ENCODE data around the gene SPEM2. TPM values are rescaled to one million over a fixed set of nuclear protein-coding genes. Genes with fewer than 3 reads are reported as not detected.

Gene SPEM2
- total and polyA plus RNA-seq, 2 of the 8 experiments (the other 6 are each of a cell fraction or from before 2014, with no cell fraction given) = 0.03 TPM; not detected in 1

DNA sequence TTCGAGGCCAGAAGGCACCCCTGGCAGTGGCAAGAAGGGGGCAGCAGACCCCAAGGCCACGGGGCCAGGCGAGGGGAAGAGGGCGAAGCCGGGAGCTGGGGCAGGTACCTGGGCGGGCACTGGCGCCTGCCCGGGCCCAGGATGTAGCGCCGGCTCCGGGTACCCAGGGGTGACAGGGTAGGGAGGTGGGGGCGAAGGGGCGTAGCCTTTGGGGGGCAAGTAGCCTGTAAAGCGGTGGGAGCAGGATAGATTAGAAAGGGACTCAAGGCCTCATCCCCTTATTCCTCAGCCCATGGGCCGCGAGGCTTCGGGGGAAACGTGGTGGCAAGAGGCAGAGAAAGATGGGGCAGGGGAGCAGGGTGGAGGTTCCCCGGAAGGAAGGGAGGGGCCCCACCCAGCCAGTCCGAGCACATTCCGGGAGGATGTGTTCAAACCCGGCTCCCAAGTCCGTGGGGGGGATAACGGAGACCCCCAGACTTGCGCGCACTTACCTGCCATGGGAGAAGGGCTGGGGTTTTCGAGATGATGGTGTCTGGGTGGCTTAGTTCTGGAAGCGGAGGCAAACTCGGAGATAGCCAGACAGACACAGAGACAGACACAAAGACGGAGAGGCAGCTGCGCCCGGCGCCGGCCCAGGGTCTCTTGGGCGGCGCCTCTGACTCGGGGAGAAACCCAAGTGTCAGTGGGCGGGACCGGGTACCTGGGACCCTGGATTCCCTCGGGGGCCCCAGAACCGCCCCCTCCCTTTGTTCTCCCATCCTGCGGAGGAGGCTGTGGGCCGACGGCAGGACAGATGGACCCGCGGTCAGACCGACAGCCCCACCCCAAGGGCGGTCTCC is 31.6 kb upstream of the SPEM2 start (continued):
- TF ChIP-seq, protein P1, sequence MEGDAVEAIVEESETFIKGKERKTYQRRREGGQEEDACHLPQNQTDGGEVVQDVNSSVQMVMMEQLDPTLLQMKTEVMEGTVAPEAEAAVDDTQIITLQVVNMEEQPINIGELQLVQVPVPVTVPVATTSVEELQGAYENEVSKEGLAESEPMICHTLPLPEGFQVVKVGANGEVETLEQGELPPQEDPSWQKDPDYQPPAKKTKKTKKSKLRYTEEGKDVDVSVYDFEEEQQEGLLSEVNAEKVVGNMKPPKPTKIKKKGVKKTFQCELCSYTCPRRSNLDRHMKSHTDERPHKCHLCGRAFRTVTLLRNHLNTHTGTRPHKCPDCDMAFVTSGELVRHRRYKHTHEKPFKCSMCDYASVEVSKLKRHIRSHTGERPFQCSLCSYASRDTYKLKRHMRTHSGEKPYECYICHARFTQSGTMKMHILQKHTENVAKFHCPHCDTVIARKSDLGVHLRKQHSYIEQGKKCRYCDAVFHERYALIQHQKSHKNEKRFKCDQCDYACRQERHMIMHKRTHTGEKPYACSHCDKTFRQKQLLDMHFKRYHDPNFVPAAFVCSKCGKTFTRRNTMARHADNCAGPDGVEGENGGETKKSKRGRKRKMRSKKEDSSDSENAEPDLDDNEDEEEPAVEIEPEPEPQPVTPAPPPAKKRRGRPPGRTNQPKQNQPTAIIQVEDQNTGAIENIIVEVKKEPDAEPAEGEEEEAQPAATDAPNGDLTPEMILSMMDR (IDR thresholded peaks at IDR 0.05; ENCODE audit: control extremely low read depth in 1 of 3, insufficient read depth in 1 of 3, low read depth in 1 of 3, low read length in 3 of 3) = peak; percentile 66 to 69 (median 68)
- TF ChIP-seq SIN3A (conservative IDR thresholded peaks at IDR 0.05 in 1 of 2, IDR thresholded peaks at IDR 0.05 in 1 of 2; ENCODE audit: low read depth in 1 of 2, low read length in 2 of 2) = peak; percentile 35 to 71; a peak in 2 of 4 replicates
- TF ChIP-seq YY1 (IDR thresholded peaks at IDR 0.05; ENCODE audit: low read depth, low read length) = no peak
- TF ChIP-seq GTF2F1 (IDR thresholded peaks at IDR 0.05; ENCODE audit: borderline replicate concordance, low read depth, low read length) = no peak
- TF ChIP-seq KDM5A (IDR thresholded peaks at IDR 0.05; ENCODE audit: low read length) = no peak
- TF ChIP-seq, protein P2, sequence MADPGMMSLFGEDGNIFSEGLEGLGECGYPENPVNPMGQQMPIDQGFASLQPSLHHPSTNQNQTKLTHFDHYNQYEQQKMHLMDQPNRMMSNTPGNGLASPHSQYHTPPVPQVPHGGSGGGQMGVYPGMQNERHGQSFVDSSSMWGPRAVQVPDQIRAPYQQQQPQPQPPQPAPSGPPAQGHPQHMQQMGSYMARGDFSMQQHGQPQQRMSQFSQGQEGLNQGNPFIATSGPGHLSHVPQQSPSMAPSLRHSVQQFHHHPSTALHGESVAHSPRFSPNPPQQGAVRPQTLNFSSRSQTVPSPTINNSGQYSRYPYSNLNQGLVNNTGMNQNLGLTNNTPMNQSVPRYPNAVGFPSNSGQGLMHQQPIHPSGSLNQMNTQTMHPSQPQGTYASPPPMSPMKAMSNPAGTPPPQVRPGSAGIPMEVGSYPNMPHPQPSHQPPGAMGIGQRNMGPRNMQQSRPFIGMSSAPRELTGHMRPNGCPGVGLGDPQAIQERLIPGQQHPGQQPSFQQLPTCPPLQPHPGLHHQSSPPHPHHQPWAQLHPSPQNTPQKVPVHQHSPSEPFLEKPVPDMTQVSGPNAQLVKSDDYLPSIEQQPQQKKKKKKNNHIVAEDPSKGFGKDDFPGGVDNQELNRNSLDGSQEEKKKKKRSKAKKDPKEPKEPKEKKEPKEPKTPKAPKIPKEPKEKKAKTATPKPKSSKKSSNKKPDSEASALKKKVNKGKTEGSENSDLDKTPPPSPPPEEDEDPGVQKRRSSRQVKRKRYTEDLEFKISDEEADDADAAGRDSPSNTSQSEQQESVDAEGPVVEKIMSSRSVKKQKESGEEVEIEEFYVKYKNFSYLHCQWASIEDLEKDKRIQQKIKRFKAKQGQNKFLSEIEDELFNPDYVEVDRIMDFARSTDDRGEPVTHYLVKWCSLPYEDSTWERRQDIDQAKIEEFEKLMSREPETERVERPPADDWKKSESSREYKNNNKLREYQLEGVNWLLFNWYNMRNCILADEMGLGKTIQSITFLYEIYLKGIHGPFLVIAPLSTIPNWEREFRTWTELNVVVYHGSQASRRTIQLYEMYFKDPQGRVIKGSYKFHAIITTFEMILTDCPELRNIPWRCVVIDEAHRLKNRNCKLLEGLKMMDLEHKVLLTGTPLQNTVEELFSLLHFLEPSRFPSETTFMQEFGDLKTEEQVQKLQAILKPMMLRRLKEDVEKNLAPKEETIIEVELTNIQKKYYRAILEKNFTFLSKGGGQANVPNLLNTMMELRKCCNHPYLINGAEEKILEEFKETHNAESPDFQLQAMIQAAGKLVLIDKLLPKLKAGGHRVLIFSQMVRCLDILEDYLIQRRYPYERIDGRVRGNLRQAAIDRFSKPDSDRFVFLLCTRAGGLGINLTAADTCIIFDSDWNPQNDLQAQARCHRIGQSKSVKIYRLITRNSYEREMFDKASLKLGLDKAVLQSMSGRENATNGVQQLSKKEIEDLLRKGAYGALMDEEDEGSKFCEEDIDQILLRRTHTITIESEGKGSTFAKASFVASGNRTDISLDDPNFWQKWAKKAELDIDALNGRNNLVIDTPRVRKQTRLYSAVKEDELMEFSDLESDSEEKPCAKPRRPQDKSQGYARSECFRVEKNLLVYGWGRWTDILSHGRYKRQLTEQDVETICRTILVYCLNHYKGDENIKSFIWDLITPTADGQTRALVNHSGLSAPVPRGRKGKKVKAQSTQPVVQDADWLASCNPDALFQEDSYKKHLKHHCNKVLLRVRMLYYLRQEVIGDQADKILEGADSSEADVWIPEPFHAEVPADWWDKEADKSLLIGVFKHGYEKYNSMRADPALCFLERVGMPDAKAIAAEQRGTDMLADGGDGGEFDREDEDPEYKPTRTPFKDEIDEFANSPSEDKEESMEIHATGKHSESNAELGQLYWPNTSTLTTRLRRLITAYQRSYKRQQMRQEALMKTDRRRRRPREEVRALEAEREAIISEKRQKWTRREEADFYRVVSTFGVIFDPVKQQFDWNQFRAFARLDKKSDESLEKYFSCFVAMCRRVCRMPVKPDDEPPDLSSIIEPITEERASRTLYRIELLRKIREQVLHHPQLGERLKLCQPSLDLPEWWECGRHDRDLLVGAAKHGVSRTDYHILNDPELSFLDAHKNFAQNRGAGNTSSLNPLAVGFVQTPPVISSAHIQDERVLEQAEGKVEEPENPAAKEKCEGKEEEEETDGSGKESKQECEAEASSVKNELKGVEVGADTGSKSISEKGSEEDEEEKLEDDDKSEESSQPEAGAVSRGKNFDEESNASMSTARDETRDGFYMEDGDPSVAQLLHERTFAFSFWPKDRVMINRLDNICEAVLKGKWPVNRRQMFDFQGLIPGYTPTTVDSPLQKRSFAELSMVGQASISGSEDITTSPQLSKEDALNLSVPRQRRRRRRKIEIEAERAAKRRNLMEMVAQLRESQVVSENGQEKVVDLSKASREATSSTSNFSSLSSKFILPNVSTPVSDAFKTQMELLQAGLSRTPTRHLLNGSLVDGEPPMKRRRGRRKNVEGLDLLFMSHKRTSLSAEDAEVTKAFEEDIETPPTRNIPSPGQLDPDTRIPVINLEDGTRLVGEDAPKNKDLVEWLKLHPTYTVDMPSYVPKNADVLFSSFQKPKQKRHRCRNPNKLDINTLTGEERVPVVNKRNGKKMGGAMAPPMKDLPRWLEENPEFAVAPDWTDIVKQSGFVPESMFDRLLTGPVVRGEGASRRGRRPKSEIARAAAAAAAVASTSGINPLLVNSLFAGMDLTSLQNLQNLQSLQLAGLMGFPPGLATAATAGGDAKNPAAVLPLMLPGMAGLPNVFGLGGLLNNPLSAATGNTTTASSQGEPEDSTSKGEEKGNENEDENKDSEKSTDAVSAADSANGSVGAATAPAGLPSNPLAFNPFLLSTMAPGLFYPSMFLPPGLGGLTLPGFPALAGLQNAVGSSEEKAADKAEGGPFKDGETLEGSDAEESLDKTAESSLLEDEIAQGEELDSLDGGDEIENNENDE (IDR thresholded peaks at IDR 0.05; ENCODE audit: insufficient replicate concordance, low read length) = no peak

All from H1 (cell line).